Uterus (tissue), 2 donors: ENCODE results near the gene RAB6B.

ENCODE experiments used
- POLR2A ChIP-seq, 2 donors: fragments of 450-650 bp; IDR thresholded peaks; one replicate each; pipeline ENCODE4 v1.6.1; 2016; ENCODE audit warnings: antibody characterized with exemption in 2 of 2, mild to moderate bottlenecking in 1 of 2, moderate library complexity in 1 of 2
- TF ChIP-seq, protein P1 (sequence below), 4 experiments: fragments of 200-600 bp in 2 of 4; fragments of 450-650 bp in 2 of 4; sonication (generic) in 2 of 4; IDR thresholded peaks; one replicate each; pipeline ENCODE4 v1.5.1; 2016 to 2019; ENCODE audit warnings: antibody characterized with exemption in 4 of 4, mild to moderate bottlenecking in 2 of 4, moderate library complexity in 1 of 4

DNA sequence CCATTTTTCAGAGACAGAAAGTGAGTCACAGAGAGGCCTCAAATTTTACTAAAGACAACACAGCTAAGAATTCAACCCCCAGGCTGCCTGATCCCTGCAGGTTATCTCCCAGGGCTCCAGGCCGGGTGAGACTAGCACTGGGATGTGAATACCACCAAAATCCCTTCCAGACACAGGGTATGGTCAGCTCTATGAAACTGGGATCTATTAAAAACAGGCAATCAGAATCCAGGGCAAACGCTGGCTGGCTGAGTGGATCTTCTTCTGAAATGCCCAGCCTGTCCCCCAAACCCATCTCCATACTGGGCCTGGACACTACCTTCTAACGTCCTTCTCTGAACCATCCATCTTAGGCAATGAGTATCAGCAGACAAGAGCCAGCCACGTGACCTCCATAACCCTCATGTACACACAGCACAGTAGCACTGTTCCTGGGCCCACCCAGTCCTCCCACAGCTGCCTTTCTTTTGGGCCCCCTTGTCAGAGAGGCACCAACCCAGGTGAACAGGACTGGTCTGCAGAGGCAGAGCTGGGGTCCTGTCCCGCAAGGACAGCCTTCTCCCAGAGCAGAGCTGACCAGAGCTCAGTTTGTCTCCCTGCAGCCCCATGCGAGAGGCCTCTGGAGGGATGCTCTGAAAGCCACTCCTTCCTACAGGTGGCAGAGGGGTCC is 1.9 kb downstream of the RAB6B start:
- TF ChIP-seq, protein P1, sequence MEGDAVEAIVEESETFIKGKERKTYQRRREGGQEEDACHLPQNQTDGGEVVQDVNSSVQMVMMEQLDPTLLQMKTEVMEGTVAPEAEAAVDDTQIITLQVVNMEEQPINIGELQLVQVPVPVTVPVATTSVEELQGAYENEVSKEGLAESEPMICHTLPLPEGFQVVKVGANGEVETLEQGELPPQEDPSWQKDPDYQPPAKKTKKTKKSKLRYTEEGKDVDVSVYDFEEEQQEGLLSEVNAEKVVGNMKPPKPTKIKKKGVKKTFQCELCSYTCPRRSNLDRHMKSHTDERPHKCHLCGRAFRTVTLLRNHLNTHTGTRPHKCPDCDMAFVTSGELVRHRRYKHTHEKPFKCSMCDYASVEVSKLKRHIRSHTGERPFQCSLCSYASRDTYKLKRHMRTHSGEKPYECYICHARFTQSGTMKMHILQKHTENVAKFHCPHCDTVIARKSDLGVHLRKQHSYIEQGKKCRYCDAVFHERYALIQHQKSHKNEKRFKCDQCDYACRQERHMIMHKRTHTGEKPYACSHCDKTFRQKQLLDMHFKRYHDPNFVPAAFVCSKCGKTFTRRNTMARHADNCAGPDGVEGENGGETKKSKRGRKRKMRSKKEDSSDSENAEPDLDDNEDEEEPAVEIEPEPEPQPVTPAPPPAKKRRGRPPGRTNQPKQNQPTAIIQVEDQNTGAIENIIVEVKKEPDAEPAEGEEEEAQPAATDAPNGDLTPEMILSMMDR (IDR thresholded peaks at IDR 0.05), result no peak
- no peak for TF ChIP-seq POLR2A (IDR thresholded peaks at IDR 0.05)
